GM21717 (cell line): ENCODE measurements around the gene BSN.

Experiments used
- ATAC-seq: cut with Tn5 transposase; IDR thresholded peaks from one replicate; pipeline ENCODE4 v1.9.1; 2021; ENCODE audit warnings: mild to moderate bottlenecking, moderate library complexity; ENCODE audit not compliant: unreplicated experiment

BSN gene

GRCh38 chr3:49553692-49554632, at the start of gene BSN:
BSN (plus strand) TSS chr3:49554477; CDS start chr3:49554603, 126 bp downstream.
- peak; percentile 67 for ATAC-seq

- no peak for ATAC-seq
These were observed 47.4 kb upstream of the BSN start for GRCh38 chr3:49506906-49507305.

GRCh38 chr3:49509028-49509561, 45.2 kb upstream of the BSN start:
- ATAC-seq, result no peak

GRCh38 chr3:49511639-49512038, 42.6 kb upstream of the BSN start:
- ATAC-seq, result no peak

GRCh38 chr3:49512781-49513355, 41.4 kb upstream of the BSN start:
- ATAC-seq, result no peak

- no peak for ATAC-seq
These were observed 40.7 kb upstream of the BSN start for GRCh38 chr3:49513494-49514124.

GRCh38 chr3:49518016-49518415, 36.3 kb upstream of the BSN start:
- no peak for ATAC-seq

- no peak for ATAC-seq
These were observed 35.8 kb upstream of the BSN start for GRCh38 chr3:49518441-49518840.

GRCh38 chr3:49519296-49519695, 35.0 kb upstream of the BSN start:
- ATAC-seq, result no peak

GRCh38 chr3:49519916-49520385, 34.3 kb upstream of the BSN start:
- no peak for ATAC-seq

- no peak for ATAC-seq
These were observed 30.2 kb upstream of the BSN start for GRCh38 chr3:49523756-49524747.

GRCh38 chr3:49529567-49529966, 24.7 kb upstream of the BSN start:
- ATAC-seq, result no peak

- no peak for ATAC-seq
These were observed 24.0 kb upstream of the BSN start for GRCh38 chr3:49530231-49530630.

GRCh38 chr3:49530701-49531100, 23.6 kb upstream of the BSN start:
- ATAC-seq, result no peak

- no peak for ATAC-seq
These were observed 23.1 kb upstream of the BSN start for GRCh38 chr3:49531218-49531617.

GRCh38 chr3:49531715-49532114, 22.6 kb upstream of the BSN start:
- no peak for ATAC-seq

- no peak for ATAC-seq
These were observed 21.2 kb upstream of the BSN start for GRCh38 chr3:49533031-49533430.

- no peak for ATAC-seq
These were observed 20.3 kb upstream of the BSN start for GRCh38 chr3:49533786-49534519.

- no peak for ATAC-seq
These were observed 19.5 kb upstream of the BSN start for GRCh38 chr3:49534581-49535441.
